Measurements from ENCODE around the gene UBE2I.

- TF ChIP-seq CTCF (IDR thresholded peaks at IDR 0.05; ENCODE audit: insufficient read depth, low read length) (no peak), POLR2AphosphoS5 (IDR thresholded peaks at IDR 0.05; ENCODE audit: low read depth) (no peak), REST (IDR thresholded peaks at IDR 0.05; ENCODE audit: insufficient replicate concordance, low read depth) (no peak)
Measured at GRCh38 chr16:1364510-1364909, 55.1 kb downstream of the UBE2I start.
